Left ventricle myocardium inferior (tissue), 1 donor: ENCODE data around the gene EDC4. TPM values are rescaled to one million over a fixed set of nuclear protein-coding genes. Genes with fewer than 3 reads are reported as not detected.

Experiments
- DNase-seq: peaks from one replicate; pipeline ENCODE4 v3.0.0-alpha.2; 2020
- H3K27ac ChIP-seq: fragments of 200-600 bp; replicated peaks from 2 replicates; pipeline ENCODE4 v1.8.0; 2021
- H3K27me3 ChIP-seq: fragments of 200-600 bp; 2 replicates; pipeline ENCODE4 v1.8.0; 2021; ENCODE audit warnings: low read depth
- H3K36me3 ChIP-seq: fragments of 200-600 bp; 2 replicates; pipeline ENCODE4 v1.8.0; 2021
- H3K4me1 ChIP-seq: fragments of 200-600 bp; 2 replicates; pipeline ENCODE4 v1.8.0; 2021
- H3K4me3 ChIP-seq: fragments of 200-600 bp; 2 replicates; pipeline ENCODE4 v1.8.0; 2021; ENCODE audit warnings: mild to moderate bottlenecking, moderate library complexity
- H3K9me3 ChIP-seq: fragments of 200-600 bp; replicated peaks from 2 replicates; pipeline ENCODE4 v1.8.0; 2021
- intact Hi-C: fragments of 100-400 bp; cut with micrococcal nuclease; formaldehyde crosslinking; loops from one replicate; pipeline ENCODE4 v1.11.0; 2022
- long read RNA-seq: library from polyadenylated mRNA; unstranded; transcript quantifications from one replicate; pipeline ENCODE4 v2.0.0, GENCODE V29; 2021
- total RNA-seq: library from RNA; stranded (reverse); fragmentation: NEBNext Ultra II Directional; extraction: Animal tissue kit (Norgen Biotek cat#: 25700); gene quantifications from one replicate; pipeline ENCODE4 v1.2.1, GENCODE V29; 2021
- TF ChIP-seq, protein P1 (sequence below): fragments of 200-600 bp; IDR thresholded peaks from 2 replicates; pipeline ENCODE4 v1.8.0; 2021; ENCODE audit warnings: antibody characterized with exemption, mild to moderate bottlenecking, borderline replicate concordance
- donor health status: DM: no; HTN: yes; CAD: no; lungs with severe emphysema.

EDC4 gene
- total RNA-seq: 33.2 TPM
- long read RNA-seq, full-length matches to known transcripts: 64 of 121 reads
- long read RNA-seq, partial matches to known transcripts: 32 of 121 reads
- long read RNA-seq, other reads (novel, unspliced or antisense): 25 of 121 reads

GRCh38 chr16:67872631-67873434, at the start of gene EDC4:
TSS of gene EDC4 (plus strand) at chr16:67873052. CDS start at chr16:67873262, 210 bp downstream.
- intact Hi-C loops: no loop called here
- Histone ChIP-seq H3K27me3 (no peaks in the 10 kb centered on the region), H3K9me3 (no peaks in the 10 kb centered on the region), H3K27ac (peak within 1 kb of the TSS; percentile 90), H3K4me3 (peak within 1 kb of the TSS; percentile 98), H3K36me3 (peaks cover 62% of the 10 kb centered on the region), H3K4me1 (peaks cover 43% of the 10 kb centered on the region)
- peak; percentile 88 for DNase-seq
- TF ChIP-seq, protein P1, sequence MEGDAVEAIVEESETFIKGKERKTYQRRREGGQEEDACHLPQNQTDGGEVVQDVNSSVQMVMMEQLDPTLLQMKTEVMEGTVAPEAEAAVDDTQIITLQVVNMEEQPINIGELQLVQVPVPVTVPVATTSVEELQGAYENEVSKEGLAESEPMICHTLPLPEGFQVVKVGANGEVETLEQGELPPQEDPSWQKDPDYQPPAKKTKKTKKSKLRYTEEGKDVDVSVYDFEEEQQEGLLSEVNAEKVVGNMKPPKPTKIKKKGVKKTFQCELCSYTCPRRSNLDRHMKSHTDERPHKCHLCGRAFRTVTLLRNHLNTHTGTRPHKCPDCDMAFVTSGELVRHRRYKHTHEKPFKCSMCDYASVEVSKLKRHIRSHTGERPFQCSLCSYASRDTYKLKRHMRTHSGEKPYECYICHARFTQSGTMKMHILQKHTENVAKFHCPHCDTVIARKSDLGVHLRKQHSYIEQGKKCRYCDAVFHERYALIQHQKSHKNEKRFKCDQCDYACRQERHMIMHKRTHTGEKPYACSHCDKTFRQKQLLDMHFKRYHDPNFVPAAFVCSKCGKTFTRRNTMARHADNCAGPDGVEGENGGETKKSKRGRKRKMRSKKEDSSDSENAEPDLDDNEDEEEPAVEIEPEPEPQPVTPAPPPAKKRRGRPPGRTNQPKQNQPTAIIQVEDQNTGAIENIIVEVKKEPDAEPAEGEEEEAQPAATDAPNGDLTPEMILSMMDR: no peak

DNA sequence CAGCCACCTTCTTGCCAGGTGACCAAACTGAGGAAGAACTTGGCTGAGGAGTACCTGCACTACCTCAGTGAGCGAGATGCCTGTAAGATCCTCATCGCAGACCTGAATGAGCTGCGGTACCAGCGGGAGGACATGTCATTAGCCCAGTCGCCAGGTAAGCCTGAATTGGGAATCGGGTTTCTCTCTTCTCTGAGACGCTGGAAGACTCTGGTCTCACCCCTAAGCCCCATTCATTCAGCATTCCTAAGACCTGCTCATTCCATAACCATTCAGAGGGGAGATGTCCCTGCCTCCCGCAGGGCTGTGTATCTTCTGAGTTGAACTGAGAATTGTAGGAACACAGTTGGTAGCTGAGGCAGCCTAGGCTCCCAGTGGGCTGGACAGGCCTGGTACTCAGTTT, 47.7 kb upstream of the EDC4 start:
- TF ChIP-seq, protein P1: no peak
- no peak for DNase-seq
- intact Hi-C loops: no loop called here

DNA sequence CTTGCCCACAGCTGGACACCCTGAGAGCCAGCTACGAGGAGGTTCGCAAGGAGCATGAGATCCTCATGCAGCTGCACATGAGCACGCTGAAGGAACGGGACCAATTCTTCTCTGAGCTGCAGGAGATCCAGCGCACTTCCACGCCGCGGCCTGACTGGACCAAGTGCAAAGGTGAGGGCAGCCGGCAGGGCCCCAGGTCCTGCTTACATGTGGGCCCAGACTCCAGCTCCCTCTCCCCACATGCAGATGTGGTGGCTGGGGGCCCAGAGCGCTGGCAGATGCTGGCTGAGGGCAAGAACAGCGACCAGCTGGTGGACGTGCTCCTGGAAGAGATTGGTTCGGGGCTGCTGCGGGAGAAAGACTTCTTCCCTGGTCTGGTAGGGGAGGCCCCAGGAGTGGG, 46.9 kb upstream of the EDC4 start:
- Histone ChIP-seq H3K27me3 (no peaks in the 10 kb centered on the region), H3K27ac (no peak overlapping the region), H3K4me1 (no peaks in the 10 kb centered on the region), H3K9me3 (no peaks in the 10 kb centered on the region), H3K4me3 (no peak overlapping the region), H3K36me3 (peaks cover 33% of the 10 kb centered on the region)
- no peak for DNase-seq
- TF ChIP-seq, protein P1: no peak
- intact Hi-C loops: no loop called here

More for the DNA sequence above, 47.7 kb upstream of the EDC4 start:
- H3K27me3 ChIP-seq: no peaks in the 10 kb centered on the region
- no peak overlapping the region for H3K4me3 ChIP-seq
- H3K36me3 ChIP-seq: peaks cover 25% of the 10 kb centered on the region
- H3K27ac ChIP-seq: no peak overlapping the region
- no peaks in the 10 kb centered on the region for H3K4me1 ChIP-seq
- no peaks in the 10 kb centered on the region for H3K9me3 ChIP-seq

DNA sequence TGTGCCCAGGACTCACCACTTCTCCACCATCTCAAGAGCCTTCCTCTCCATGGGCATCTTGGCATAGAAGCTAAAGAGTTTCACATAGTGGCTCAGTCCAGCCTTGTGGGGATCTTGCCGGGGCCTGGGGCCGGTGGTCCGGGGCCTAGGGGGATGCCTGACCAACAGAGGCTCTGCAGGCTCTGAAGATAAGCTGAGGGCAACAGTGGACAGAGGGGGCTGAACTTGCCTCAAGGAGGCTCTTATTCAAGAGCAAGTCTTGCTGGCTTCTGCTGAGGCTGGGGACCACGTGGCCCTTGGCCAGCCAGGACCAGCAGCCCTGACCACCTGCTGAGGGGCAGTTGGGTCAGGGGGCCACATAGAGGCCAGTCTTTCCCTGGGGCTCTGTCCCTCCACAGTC, 44.2 kb upstream of the EDC4 start:
- Histone ChIP-seq H3K4me1 (peaks cover 16% of the 10 kb centered on the region), H3K27ac (no peak overlapping the region), H3K9me3 (no peaks in the 10 kb centered on the region), H3K4me3 (no peak overlapping the region), H3K36me3 (peaks cover 48% of the 10 kb centered on the region), H3K27me3 (no peaks in the 10 kb centered on the region)
- intact Hi-C loops: no loop called here
- no peak for DNase-seq
- TF ChIP-seq, protein P1: no peak

DNA sequence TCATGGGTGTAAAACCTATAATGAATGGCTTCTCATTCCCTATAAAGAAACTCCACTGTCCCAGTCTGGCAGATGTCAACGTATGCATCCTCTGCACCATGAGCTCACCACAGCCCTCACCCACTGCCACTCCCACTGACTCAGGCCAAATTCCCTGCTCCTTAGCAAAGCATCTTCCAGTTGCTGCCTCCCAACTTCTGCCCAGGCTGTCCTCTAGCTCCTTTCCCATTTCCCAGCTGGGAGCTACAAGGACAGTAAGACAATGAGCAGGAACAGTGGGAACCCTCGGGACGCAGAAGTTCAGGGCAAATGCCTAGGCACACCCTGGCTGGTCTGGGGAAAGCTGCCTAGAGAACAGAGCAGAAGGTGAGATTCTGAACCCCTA, 39.8 kb upstream of the EDC4 start:
- peaks cover 24% of the 10 kb centered on the region for H3K4me1 ChIP-seq
- H3K4me3 ChIP-seq: peak overlapping the region; percentile 90
- peak overlapping the region; percentile 78 for H3K27ac ChIP-seq
- TF ChIP-seq, protein P1: no peak
- no peaks in the 10 kb centered on the region for H3K9me3 ChIP-seq
- H3K36me3 ChIP-seq: peaks cover 44% of the 10 kb centered on the region
- DNase-seq: no peak
- no peaks in the 10 kb centered on the region for H3K27me3 ChIP-seq
- intact Hi-C loops: no loop called here
